Endothelial cell (in vitro differentiated cells): ENCODE measurements around the gene LIMS4. TPM values are rescaled to one million over a fixed set of nuclear protein-coding genes. Genes with fewer than 3 reads are reported as not detected.
"Not testable (repeated sequence)": the region's sequence is repeated elsewhere in the genome, so short reads cannot be mapped to it uniquely, and the experiment has no call there.

ENCODE experiments used
- DNase-seq: peaks from one replicate; pipeline ENCODE4 v3.0.0; 2021; ENCODE audit warnings: low spot score
- H3K27ac Mint-ChIP-seq: one replicate; pipeline ENCODE4 v1.8.0; 2021; ENCODE audit warnings: mixed read lengths, inconsistent platforms; ENCODE audit not compliant: unreplicated experiment
- H3K27me3 Mint-ChIP-seq: one replicate; pipeline ENCODE4 v1.8.0; 2021; ENCODE audit warnings: mild to moderate bottlenecking, moderate library complexity, mixed read lengths, inconsistent platforms; ENCODE audit not compliant: unreplicated experiment
- H3K36me3 Mint-ChIP-seq: one replicate; pipeline ENCODE4 v1.8.0; 2021; ENCODE audit warnings: mild to moderate bottlenecking, low read depth, mixed read lengths, inconsistent platforms; ENCODE audit not compliant: unreplicated experiment
- H3K4me1 Mint-ChIP-seq: one replicate; pipeline ENCODE4 v1.8.0; 2021; ENCODE audit warnings: mild to moderate bottlenecking, mixed read lengths, inconsistent platforms; ENCODE audit not compliant: unreplicated experiment
- H3K4me3 Mint-ChIP-seq: one replicate; pipeline ENCODE4 v1.8.0; 2021; ENCODE audit warnings: mild to moderate bottlenecking, mixed read lengths, inconsistent platforms; ENCODE audit not compliant: unreplicated experiment
- H3K9me3 Mint-ChIP-seq: one replicate; pipeline ENCODE4 v1.8.0; 2021; ENCODE audit warnings: mixed read lengths, inconsistent platforms; ENCODE audit not compliant: unreplicated experiment
- total RNA-seq: library from RNA; stranded (reverse); fragmentation: NEBNext Ultra II Directional; extraction: Animal tissue kit (Norgen Biotek cat#: 25700); gene quantifications from one replicate; pipeline ENCODE4 v1.2.1, GENCODE V29; 2021; ENCODE audit not compliant: unreplicated experiment

Gene LIMS4
- total RNA-seq, 1 donor from 2014 or later: 10.1 TPM

DNA sequence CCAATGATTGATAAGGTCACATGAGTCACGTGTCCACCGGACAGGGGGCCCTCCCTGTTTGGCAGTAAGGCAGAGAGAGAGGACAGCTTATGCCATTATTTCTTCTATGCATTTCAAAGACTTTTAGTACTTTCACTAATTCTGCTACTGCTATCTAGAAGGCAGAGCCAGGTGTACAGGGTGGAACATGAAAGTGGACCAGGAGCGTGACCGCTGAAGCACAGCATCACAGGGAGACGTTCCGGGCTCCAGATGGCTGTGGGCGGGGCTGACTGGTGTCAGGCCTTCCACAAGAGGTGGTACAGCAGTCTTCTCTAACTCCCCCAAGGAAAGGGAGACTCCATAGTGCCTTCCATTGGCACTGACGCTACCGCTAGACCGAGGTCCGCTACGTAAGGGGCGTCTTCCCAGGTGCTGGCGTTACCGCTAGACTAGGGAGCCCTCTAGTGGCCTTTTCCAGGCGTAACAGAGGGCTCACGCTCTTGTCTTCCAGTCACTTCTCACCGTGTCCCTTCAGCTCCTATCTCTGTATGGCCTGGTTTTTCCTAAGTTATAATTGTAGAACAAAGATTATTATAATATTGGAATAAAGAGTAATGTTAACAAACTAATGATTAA, 71.5 kb downstream of the LIMS4 start:
- not testable (repeated sequence) for H3K27ac Mint-ChIP-seq, H3K27me3 Mint-ChIP-seq

GRCh38 chr2:110399378-110399777, 73.2 kb downstream of the LIMS4 start:
- H3K27ac Mint-ChIP-seq, H3K9me3 Mint-ChIP-seq, DNase-seq, H3K36me3 Mint-ChIP-seq, H3K27me3 Mint-ChIP-seq, H3K4me3 Mint-ChIP-seq, H3K4me1 Mint-ChIP-seq: not testable (repeated sequence)

More for the DNA sequence above, 71.5 kb downstream of the LIMS4 start:
- DNase-seq, H3K9me3 Mint-ChIP-seq, H3K4me3 Mint-ChIP-seq, H3K4me1 Mint-ChIP-seq, H3K36me3 Mint-ChIP-seq: not testable (repeated sequence)

GRCh38 chr2:110395990-110396389, 76.6 kb downstream of the LIMS4 start:
- not testable (repeated sequence) for H3K9me3 Mint-ChIP-seq, H3K4me1 Mint-ChIP-seq, H3K27me3 Mint-ChIP-seq, H3K4me3 Mint-ChIP-seq, H3K36me3 Mint-ChIP-seq, H3K27ac Mint-ChIP-seq, DNase-seq

Other genes with a start within 250 kb of the LIMS4 start
- gene RGPD6, start 104.4 kb upstream of the LIMS4 start, total RNA-seq: 26.3 TPM
- 12.5 TPM for gene BUB1, start 205.2 kb upstream of the LIMS4 start, total RNA-seq